Activated CD8-positive, alpha-beta memory T cell treated with anti-CD3 and anti-CD28 coated beads for 1 hour (primary cell): ENCODE results near the gene CAPN12.
"Not testable (repeated sequence)": the region's sequence is repeated elsewhere in the genome, so short reads cannot be mapped to it uniquely, and the experiment has no call there.

Experiments
- DNase-seq, 2 donors: peaks; one replicate each; pipeline ENCODE4 v3.0.0-alpha.2; 2020; ENCODE audit warnings: low read depth in 1 of 2; ENCODE audit errors: extremely low read depth in 1 of 2

CAPN12 gene

DNA sequence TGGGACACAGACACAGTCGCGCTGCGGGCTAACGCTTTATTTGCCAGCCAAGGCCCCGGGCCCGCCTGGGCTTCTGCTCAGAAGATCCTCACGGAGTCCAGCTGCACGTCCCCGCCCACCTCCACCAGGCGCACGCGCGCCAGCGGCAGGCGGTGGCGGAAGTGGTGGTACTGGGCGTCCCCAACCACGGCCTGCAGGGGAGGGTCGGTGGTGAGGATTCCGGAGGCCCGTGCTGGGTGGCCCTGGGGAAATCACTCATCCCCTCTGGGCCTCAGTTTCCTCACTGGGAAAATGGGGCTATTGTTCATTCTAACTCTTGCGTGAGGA lies 26.6 kb upstream of the CAPN12 start:
- DNase-seq = not testable (repeated sequence)

DNA sequence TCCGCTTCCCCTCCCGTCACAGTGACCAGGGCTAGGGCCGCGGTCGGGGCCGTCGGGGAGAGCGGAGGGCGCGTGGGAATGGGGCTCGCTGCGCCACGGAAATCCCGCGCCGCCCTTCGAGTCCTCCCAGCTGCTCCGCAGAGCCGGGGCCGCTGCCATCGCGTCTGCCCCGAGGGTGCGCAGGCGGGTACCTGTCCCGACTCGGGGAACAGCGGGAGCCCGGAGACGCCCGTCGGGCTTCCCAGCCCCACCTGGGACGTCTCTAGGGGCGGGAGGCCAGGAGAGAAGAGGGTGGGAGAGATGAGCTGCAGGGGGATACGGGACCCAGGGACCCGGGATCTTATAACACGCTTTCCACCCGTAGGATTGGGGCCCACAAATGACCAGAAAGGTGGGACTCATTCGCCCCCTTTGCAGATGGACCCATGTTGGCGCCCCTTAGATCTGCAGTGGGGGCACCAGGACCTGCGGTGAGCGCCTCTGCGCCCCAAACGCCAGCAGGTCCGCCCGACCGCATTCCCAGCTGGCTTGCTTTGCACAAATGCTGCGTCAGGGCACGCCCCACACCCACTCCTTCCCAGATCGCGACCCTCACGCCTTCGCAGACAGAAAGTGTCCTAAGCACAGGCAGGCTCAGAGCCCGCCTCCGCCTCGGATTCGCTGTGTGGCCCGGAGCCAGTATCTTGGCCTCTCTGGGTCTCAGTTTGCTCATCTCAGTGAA lies 26.1 kb upstream of the CAPN12 start:
- not testable (repeated sequence) for DNase-seq

DNA sequence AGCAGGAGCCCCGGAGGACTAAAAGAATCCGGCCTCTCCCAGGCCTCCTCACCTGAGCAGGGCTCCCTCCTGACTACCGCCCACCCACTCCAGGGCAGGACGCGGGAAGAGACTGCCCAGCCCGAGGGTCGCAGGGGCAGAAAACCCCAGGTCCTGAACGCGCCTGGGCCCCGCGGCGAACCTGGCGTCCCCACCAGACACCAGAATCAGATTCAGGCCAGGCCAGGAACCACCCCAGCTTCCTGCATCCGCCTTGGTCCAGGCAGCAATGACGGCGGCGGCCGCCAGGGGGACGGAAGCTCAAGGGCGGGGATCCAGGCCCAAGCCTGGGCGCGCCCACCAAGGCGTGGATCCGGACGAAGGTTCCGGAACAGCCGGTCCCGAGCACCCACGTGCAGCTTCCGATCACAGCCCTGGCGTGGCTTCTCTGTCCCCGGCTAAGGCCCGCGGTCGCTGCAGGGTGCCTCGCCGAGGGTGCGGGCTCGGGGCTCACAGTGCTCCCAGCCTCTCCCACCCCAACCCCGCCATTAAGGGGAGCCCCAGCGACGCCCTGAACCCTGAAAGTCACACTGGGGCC lies 25.4 kb upstream of the CAPN12 start:
- DNase-seq = peak; percentile 74 to 88

DNA sequence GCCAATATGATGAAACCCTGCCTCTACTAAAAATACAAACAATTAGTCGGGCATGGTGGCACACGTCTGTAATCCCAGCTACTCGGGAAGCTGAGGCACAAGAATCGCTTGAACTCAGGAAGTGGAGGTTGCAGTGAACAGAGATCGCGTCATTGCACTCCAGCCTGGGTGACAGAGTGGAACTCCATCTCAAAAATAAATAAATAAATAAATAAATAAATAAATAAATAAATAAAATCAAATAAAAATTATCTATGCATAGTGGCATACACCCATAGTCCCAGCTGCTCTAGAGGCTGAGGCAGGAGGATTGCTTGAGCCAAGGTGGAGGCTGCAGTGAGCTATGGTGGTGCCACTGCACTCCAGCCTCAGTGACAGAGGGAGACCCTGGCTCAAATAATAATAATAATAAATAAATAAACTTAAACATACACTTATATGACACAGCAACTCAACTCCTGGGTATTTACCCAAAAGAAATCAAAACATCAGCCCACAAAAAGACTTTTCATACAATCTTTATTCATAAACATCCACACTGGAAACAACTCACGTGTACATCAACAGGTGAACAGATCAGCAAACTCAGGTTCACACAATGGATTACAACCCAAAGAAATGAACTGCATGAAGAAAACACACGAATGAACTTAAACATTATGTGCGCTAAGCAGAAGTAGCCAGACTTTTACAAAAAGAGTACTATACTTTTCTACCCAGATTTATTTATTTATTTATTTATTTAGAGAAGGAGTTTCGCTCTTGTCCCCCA lies 22.2 kb upstream of the CAPN12 start:
- no peak for DNase-seq

GRCh38 chr19:38765214-38765613 lies 20.9 kb upstream of the CAPN12 start:
- no peak for DNase-seq

DNA sequence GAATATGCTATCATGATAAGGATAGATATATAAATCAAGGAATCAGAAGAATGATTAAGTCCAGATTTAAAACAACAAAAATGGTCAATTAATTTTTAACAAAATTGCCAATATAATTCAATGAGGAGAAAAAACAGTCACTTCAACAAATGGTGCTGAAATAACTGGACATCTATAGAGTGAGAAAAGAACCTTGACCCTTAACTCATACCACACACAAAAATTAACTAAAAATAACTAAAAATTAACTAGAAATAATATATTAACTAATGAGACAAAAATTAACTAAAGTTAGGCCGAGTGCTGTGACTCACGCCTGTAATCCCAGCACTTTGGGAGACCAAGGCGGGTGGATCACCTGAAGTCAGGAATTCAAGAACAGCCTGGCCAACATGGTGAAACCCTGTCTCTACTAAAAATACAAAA lies 19.5 kb upstream of the CAPN12 start:
- no peak for DNase-seq

GRCh38 chr19:38761884-38762389 lies 17.7 kb upstream of the CAPN12 start:
- not testable (repeated sequence) for DNase-seq

DNA sequence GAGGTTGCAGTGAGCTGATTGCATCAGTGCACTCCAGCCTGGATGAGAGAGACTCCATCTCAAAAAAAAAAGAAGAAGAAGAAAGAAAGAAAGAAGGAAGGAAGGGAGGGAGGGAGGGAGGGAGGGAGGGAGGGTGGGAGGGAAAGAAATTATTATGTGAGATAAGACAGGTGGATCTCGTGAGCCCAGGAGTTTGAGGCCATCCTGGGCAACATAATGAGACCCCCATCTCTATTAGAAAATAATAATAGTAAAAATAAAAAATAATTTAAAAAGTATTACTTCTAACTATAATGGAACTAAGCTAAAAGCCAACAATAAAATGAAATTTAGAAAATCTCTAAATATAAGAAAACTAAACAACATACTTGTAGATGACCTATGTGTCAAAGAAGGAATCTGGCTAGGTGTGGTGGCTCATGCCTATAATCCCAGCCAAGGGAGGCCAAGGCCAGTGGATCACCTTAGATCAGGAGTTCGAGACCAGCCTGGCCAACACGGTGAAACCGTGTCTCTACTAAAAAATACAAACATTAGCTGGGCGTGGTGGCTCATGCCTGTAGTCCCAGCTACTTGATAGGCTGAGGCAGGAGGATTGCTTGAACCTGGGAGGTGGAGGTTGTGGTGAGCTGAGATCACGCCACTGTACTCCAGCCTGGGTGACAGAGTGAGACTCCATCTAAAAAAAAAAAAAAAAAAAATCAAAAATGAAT lies 16.7 kb upstream of the CAPN12 start:
- not testable (repeated sequence) for DNase-seq

GRCh38 chr19:38759590-38760003 lies 15.3 kb upstream of the CAPN12 start:
- no peak for DNase-seq

GRCh38 chr19:38754196-38754595 lies 9.9 kb upstream of the CAPN12 start:
- not testable (repeated sequence) for DNase-seq

DNA sequence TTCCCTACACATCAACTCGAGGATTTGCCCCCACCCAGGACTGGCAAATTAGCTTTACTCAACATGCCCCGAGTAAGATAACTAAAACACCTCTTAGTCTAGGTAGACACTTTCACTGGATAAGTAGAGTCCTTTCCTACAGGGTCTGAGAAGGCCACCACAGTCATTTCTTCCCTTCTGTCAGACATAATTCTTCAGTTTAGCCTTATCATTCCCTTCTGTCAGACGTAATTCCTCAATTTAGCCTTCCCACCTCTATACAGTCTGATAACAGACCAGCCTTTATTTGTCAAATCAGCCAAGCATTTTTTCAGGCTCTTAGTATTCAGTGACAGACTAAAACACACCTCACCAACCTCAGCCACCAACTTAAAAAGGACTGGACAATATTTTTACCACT lies 9.5 kb upstream of the CAPN12 start:
- DNase-seq = not testable (repeated sequence)

DNA sequence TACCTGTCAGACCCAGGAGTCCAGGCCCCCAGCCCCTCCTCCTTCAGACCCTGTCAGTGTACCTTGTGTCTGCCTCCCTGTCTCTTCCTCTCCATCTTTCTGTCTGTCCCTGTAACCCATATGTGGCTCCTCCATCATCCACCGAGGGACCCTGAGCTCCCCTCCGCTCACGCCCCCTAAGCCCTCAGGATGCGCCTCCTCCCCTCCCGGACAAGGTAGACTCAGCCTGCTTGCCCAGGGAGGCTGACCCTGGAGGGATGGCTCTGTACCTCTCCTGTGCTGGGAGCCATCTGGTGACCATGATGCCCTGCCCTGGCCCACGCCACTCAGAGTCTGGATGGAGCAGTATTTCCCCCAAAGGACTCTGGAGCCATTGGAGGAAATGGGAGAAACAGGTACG lies 1.0 kb upstream of the CAPN12 start:
- no peak for DNase-seq

GRCh38 chr19:38744874-38745273 lies 600 bp upstream of the CAPN12 start:
- DNase-seq = no peak

GRCh38 chr19:38743394-38744297 lies 628 bp downstream of the CAPN12 start:
- no peak for DNase-seq

DNA sequence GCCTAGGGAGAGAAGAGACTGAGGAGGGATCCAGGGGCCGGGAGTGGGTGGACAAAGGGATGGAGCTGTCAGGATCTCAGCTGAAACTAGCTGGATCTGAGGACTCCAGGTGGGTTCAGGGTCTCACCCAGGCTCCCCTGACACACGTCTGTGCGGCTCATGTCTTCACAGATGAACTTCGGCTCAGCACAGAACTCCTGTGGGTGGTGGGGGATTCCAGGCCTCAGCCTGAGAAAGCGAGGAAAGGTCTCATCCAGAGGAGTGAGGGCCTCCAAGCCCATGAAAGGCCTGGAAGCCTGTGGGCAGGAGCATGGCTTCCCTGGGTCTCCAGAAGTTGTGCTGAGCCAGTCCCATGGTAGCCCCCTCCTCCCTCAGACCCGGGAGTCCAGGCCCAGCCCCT lies 1.4 kb downstream of the CAPN12 start:
- DNase-seq = no peak

- no peak for DNase-seq
Observed at GRCh38 chr19:38742296-38742695, 2.0 kb downstream of the CAPN12 start.

GRCh38 chr19:38741670-38742069 lies 2.6 kb downstream of the CAPN12 start:
- DNase-seq = no peak

GRCh38 chr19:38740932-38741331 lies 3.3 kb downstream of the CAPN12 start:
- DNase-seq = no peak

DNA sequence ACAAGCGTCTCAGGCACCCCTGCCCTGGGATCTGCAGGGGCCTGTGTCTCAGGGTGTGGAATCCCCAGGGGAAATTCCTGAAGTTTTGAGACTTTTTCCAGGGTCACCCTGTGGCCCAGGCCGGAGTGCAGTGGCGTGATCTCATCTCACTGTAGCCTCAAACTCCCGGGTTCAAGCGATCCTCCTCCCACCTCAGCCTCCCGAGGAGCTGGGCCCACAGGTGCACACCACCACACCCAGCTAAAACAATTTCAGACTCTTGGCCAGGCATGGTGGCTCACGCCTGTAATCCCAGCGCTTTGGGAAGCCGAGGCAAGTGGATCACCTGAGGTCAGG lies 4.0 kb downstream of the CAPN12 start:
- no peak for DNase-seq
